ENCODE results near the gene CDH13. TPM values are rescaled to one million over a fixed set of nuclear protein-coding genes. Genes with fewer than 3 reads are reported as not detected.

Gene CDH13
- total and polyA plus RNA-seq, 2 experiments from 2014 or later = 1.6 to 4.4 TPM

DNA sequence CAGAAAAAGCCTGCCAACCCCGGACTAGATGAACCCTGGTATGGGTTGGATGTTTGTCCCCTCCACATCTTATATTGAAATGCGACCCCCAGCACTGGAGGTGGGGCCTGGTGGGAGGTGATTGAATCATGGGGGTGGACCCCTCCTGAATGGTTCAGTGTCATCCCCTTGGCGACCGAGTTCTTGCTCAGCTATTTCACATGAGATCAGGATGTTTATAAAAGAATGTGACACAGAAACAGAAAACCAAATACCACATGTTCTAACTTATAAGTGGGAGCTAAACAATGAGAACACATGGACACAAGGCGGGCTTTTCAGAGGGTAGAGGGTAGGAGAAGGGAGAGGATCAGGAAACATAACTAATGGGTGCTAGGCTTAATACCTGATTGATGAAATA, 605.0 kb downstream of the CDH13 start:
- no peaks in the 10 kb centered on the region for H3F3A ChIP-seq (replicated peaks; ENCODE audit: low read depth)
- H3K4me3 ChIP-seq = no peak overlapping the region
- H3K4me1 ChIP-seq (ENCODE audit: insufficient read depth) = no peaks in the 10 kb centered on the region
- H3K9me3 Mint-ChIP-seq = no peaks in the 10 kb centered on the region
- ATAC-seq (no peak), DNase-seq (ENCODE audit: low spot score) (no peak)
- no peak overlapping the region for H3K4me3 Mint-ChIP-seq
- no peaks in the 10 kb centered on the region for H4K20me1 ChIP-seq (replicated peaks; ENCODE audit: insufficient read depth)
- H3K27ac Mint-ChIP-seq = no peak overlapping the region
- H3K27me3 Mint-ChIP-seq (ENCODE audit: insufficient read depth, low read depth, poor library complexity) = peaks cover 2% of the 10 kb centered on the region
- no peaks in the 10 kb centered on the region for H3K27me3 ChIP-seq (ENCODE audit: insufficient read depth)
- no peak overlapping the region for H3K4me2 ChIP-seq
- no peaks in the 10 kb centered on the region for H3K36me3 Mint-ChIP-seq (ENCODE audit: low read depth)
- no peak overlapping the region for H2AFZ ChIP-seq
- TF ChIP-seq REST (IDR thresholded peaks at IDR 0.05; ENCODE audit: unreplicated experiment) = no peak
- no peak for TF ChIP-seq STAT1 (IDR thresholded peaks at IDR 0.05; ENCODE audit: unreplicated experiment)
- TF ChIP-seq JUNB (IDR thresholded peaks at IDR 0.05; ENCODE audit: unreplicated experiment) = no peak
- TF ChIP-seq EZH2phosphoT487 (IDR thresholded peaks at IDR 0.05; ENCODE audit: unreplicated experiment) = no peak
- TF ChIP-seq ZNF114 (CRISPR knock-in tag; IDR thresholded peaks at IDR 0.05) = no peak
- TF ChIP-seq ZNF462 (CRISPR knock-in tag; IDR thresholded peaks at IDR 0.05) = no peak
- TF ChIP-seq NANOG (IDR thresholded peaks at IDR 0.05; ENCODE audit: borderline replicate concordance) = no peak
- no peak for TF ChIP-seq POLR2AphosphoS5 (IDR thresholded peaks at IDR 0.05; ENCODE audit: low read depth)
- no peak for TF ChIP-seq EZH2 (IDR thresholded peaks at IDR 0.05; ENCODE audit: low read depth, unreplicated experiment)
- TF ChIP-seq, protein P1, sequence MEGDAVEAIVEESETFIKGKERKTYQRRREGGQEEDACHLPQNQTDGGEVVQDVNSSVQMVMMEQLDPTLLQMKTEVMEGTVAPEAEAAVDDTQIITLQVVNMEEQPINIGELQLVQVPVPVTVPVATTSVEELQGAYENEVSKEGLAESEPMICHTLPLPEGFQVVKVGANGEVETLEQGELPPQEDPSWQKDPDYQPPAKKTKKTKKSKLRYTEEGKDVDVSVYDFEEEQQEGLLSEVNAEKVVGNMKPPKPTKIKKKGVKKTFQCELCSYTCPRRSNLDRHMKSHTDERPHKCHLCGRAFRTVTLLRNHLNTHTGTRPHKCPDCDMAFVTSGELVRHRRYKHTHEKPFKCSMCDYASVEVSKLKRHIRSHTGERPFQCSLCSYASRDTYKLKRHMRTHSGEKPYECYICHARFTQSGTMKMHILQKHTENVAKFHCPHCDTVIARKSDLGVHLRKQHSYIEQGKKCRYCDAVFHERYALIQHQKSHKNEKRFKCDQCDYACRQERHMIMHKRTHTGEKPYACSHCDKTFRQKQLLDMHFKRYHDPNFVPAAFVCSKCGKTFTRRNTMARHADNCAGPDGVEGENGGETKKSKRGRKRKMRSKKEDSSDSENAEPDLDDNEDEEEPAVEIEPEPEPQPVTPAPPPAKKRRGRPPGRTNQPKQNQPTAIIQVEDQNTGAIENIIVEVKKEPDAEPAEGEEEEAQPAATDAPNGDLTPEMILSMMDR (conservative IDR thresholded peaks at IDR 0.05; ENCODE audit: low read depth in 2 of 2) = no peak
- TF ChIP-seq ZNF331 (CRISPR knock-in tag; IDR thresholded peaks at IDR 0.05; ENCODE audit: low read depth) = no peak
- no peak for TF ChIP-seq CREB1 (CRISPR knock-in tag; IDR thresholded peaks at IDR 0.05; ENCODE audit: low read depth)
- no peak overlapping the region for H3K27ac ChIP-seq (ENCODE audit: low read depth)
- no peaks in the 10 kb centered on the region for H3K36me3 ChIP-seq (ENCODE audit: insufficient read depth)
- no peaks in the 10 kb centered on the region for H3K9me2 ChIP-seq (ENCODE audit: insufficient read depth)
- no peaks in the 10 kb centered on the region for H3K79me2 ChIP-seq (replicated peaks; ENCODE audit: insufficient read depth)
- no peaks in the 10 kb centered on the region for H3K4me1 Mint-ChIP-seq

Data from GM23338 (cell line).